GM23248 (cell line): ENCODE results near the gene ZDHHC22. TPM values are rescaled to one million over a fixed set of nuclear protein-coding genes. Genes with fewer than 3 reads are reported as not detected.

Experiments used
- DNase-seq: peaks from one replicate; pipeline ENCODE4 v3.0.0-alpha.2; 2015
- H2AFZ ChIP-seq: fragments of 200-600 bp; sonication (generic); 2 replicates; pipeline ENCODE4 v1.6.1; 2016; ENCODE audit warnings: antibody characterized with exemption
- H3F3A ChIP-seq: fragments of 200-600 bp; sonication (generic); 2 replicates; pipeline ENCODE4 v1.6.1; 2016; ENCODE audit warnings: mild to moderate bottlenecking, antibody characterized with exemption, mixed run types; ENCODE audit not compliant: insufficient read depth
- H3K27ac ChIP-seq: fragments of 200-600 bp; sonication (generic); 2 replicates; pipeline ENCODE4 v1.5.1; 2016; ENCODE audit warnings: mild to moderate bottlenecking
- H3K27me3 ChIP-seq: fragments of 200-600 bp; sonication (generic); replicated peaks from 2 replicates; pipeline ENCODE4 v1.6.1; 2016; ENCODE audit warnings: mild to moderate bottlenecking; ENCODE audit not compliant: insufficient read depth
- H3K36me3 ChIP-seq: fragments of 200-600 bp; sonication (generic); 2 replicates; pipeline ENCODE4 v1.6.1; 2016; ENCODE audit warnings: low read depth, mild to moderate bottlenecking
- H3K4me1 ChIP-seq: fragments of 200-600 bp; sonication (generic); 2 replicates; pipeline ENCODE4 v1.6.1; 2016; ENCODE audit warnings: mild to moderate bottlenecking; ENCODE audit not compliant: insufficient read depth
- H3K4me2 ChIP-seq: fragments of 200-600 bp; sonication (generic); one replicate; pipeline ENCODE4 v1.6.1; 2016; ENCODE audit warnings: mild to moderate bottlenecking; ENCODE audit not compliant: unreplicated experiment
- H3K4me3 ChIP-seq: fragments of 200-600 bp; sonication (generic); 2 replicates; pipeline ENCODE4 v1.5.1; 2016; ENCODE audit warnings: mild to moderate bottlenecking
- H3K79me2 ChIP-seq: fragments of 200-600 bp; sonication (generic); 2 replicates; pipeline ENCODE4 v1.6.1; 2016; ENCODE audit warnings: mild to moderate bottlenecking; ENCODE audit not compliant: insufficient read depth
- H3K9ac ChIP-seq: fragments of 200-600 bp; sonication (generic); 2 replicates; pipeline ENCODE4 v1.6.1; 2016; ENCODE audit warnings: mild to moderate bottlenecking
- H3K9me2 ChIP-seq: fragments of 200-600 bp; sonication (generic); 2 replicates; pipeline ENCODE4 v1.6.1; 2016; ENCODE audit warnings: mixed run types, mild to moderate bottlenecking, moderate library complexity; ENCODE audit not compliant: insufficient read depth
- H3K9me3 ChIP-seq: fragments of 200-600 bp; sonication (generic); one replicate; pipeline ENCODE4 v1.6.1; 2017; ENCODE audit warnings: low read depth
- H4K20me1 ChIP-seq: fragments of 200-600 bp; sonication (generic); 2 replicates; pipeline ENCODE4 v1.6.0; 2016; ENCODE audit not compliant: insufficient read depth
- EZH2 ChIP-seq: fragments of 200-600 bp; sonication (generic); IDR thresholded peaks from 2 replicates; pipeline ENCODE4 v1.6.1; 2018; ENCODE audit warnings: antibody characterized with exemption, mild to moderate bottlenecking; ENCODE audit not compliant: insufficient read depth, poor library complexity, severe bottlenecking
- EZH2phosphoT487 ChIP-seq: fragments of 200-600 bp; sonication (generic); IDR thresholded peaks from 2 replicates; pipeline ENCODE4 v1.6.1; 2018; ENCODE audit warnings: antibody characterized with exemption, moderate library complexity, mild to moderate bottlenecking, low read depth; ENCODE audit not compliant: insufficient read depth
- WGBS, 2 experiments: methylation state at CpG; one replicate each; pipeline ENCODE4 v1.1.6; 2015 to 2017; ENCODE audit warnings: low lambda C conversion rate in 2 of 2, low coverage in 1 of 2; ENCODE audit errors: missing lambda C conversion rate in 2 of 2; 5-methylcytosine and 5-hydroxymethylcytosine counted together
- in situ Hi-C: fragments of 300-500 bp; cut with MboI; formaldehyde crosslinking; loops from 2 replicates; pipeline ENCODE4 v1.15.0; 2020
- polyA plus RNA-seq: library from polyadenylated mRNA; unstranded; fragments of >200 nt; fragmentation: Nextera tagmentation; extraction: Ambion mirVana; gene quantifications from 2 replicates; pipeline ENCODE4 v1.2.1, GENCODE V29; 2016
- total RNA-seq: library from RNA; depleted of rRNA; stranded (reverse); fragments of >200 nt; shearing (Covaris generic); gene quantifications from 2 replicates; pipeline ENCODE4 v1.2.3, GENCODE V29; 2014

ZDHHC22 gene
- total and polyA plus RNA-seq, 2 experiments from 2014 or later, result not detected

- Histone ChIP-seq H3K36me3 (no peaks in the 10 kb centered on the region), H3K9ac (no peak overlapping the region), H3K27me3 (no peaks in the 10 kb centered on the region; the same call in 1 of the 2 replicates), H3K4me3 (no peak overlapping the region), H3K9me3 (no peaks in the 10 kb centered on the region), H3K4me1 (no peaks in the 10 kb centered on the region), H3K4me2 (no peak overlapping the region), H3K9me2 (no peaks in the 10 kb centered on the region), H4K20me1 (no peaks in the 10 kb centered on the region), H3K27ac (no peak overlapping the region), H3F3A (no peaks in the 10 kb centered on the region), H3K79me2 (no peaks in the 10 kb centered on the region), H2AFZ (no peak overlapping the region)
- in situ Hi-C loops, result loop anchor here (25.0 kb wide), 1 partner anchor 374 kb away; no protein-coding TSS in a partner anchor
- peak; percentile 47 for DNase-seq
- whole genome bisulfite sequencing, 2 experiments, result 91 to 96% methylated on average over 3 of the region's 3 CpGs
- TF ChIP-seq EZH2 (no peak), EZH2phosphoT487 (no peak)
These were observed 55.4 kb downstream of the ZDHHC22 start for GRCh38 chr14:77086017-77086727.

GRCh38 chr14:77085538-77085937 lies 56.1 kb downstream of the ZDHHC22 start:
- TF ChIP-seq EZH2phosphoT487 (no peak), EZH2 (no peak)
- Histone ChIP-seq H3K79me2 (no peaks in the 10 kb centered on the region), H3K36me3 (no peaks in the 10 kb centered on the region), H3K9me2 (no peaks in the 10 kb centered on the region), H4K20me1 (no peaks in the 10 kb centered on the region), H3K4me1 (no peaks in the 10 kb centered on the region), H3K9ac (no peak overlapping the region), H3K27ac (no peak overlapping the region), H3K4me2 (no peak overlapping the region), H3K9me3 (no peaks in the 10 kb centered on the region), H2AFZ (no peak overlapping the region), H3K27me3 (no peaks in the 10 kb centered on the region; the same call in 1 of the 2 replicates), H3F3A (no peaks in the 10 kb centered on the region), H3K4me3 (no peak overlapping the region)
- in situ Hi-C loops, result loop anchor here (25.0 kb wide), 1 partner anchor 373 kb away; no protein-coding TSS in a partner anchor
- no peak for DNase-seq
- 69 to 77% methylated on average over 4 of the region's 4 CpGs for WGBS, 2 experiments

- no peak for DNase-seq
- no peak for TF ChIP-seq EZH2
- TF ChIP-seq EZH2phosphoT487, result no peak
- Histone ChIP-seq H3K36me3 (no peaks in the 10 kb centered on the region), H3K79me2 (no peaks in the 10 kb centered on the region), H3K4me2 (no peak overlapping the region), H2AFZ (no peak overlapping the region), H3K4me1 (no peaks in the 10 kb centered on the region), H3F3A (no peaks in the 10 kb centered on the region), H3K27ac (no peak overlapping the region), H3K9me2 (no peaks in the 10 kb centered on the region), H3K27me3 (no peaks in the 10 kb centered on the region; the same call in 1 of the 2 replicates), H3K4me3 (no peak overlapping the region), H3K9ac (no peak overlapping the region), H3K9me3 (no peaks in the 10 kb centered on the region), H4K20me1 (no peaks in the 10 kb centered on the region)
- in situ Hi-C loops, result loop anchor here (25.0 kb wide), 1 partner anchor 373 kb away; no protein-coding TSS in a partner anchor
- WGBS, 2 experiments, result 70 to 83% methylated on average over 5 of the region's 5 CpGs
These were observed 56.6 kb downstream of the ZDHHC22 start for GRCh38 chr14:77084985-77085384.

- H3K9me3 ChIP-seq, result no peaks in the 10 kb centered on the region
- no peaks in the 10 kb centered on the region for H3K4me1 ChIP-seq
- TF ChIP-seq EZH2 (no peak), EZH2phosphoT487 (no peak)
- no peaks in the 10 kb centered on the region for H3K36me3 ChIP-seq
- in situ Hi-C loops, result loop anchor here (25.0 kb wide), 1 partner anchor 371 kb away; no protein-coding TSS in a partner anchor
- no peak overlapping the region for H3K27ac ChIP-seq
- H4K20me1 ChIP-seq, result no peaks in the 10 kb centered on the region
- no peak overlapping the region for H3K9ac ChIP-seq
- WGBS, 2 experiments, result 38 to 45% methylated on average over 3 of the region's 3 CpGs
- no peaks in the 10 kb centered on the region; the same call in 1 of the 2 replicates for H3K27me3 ChIP-seq
- DNase-seq, result no peak
- no peaks in the 10 kb centered on the region for H3K79me2 ChIP-seq
- H2AFZ ChIP-seq, result no peak overlapping the region
- no peaks in the 10 kb centered on the region for H3F3A ChIP-seq
- H3K9me2 ChIP-seq, result no peaks in the 10 kb centered on the region
- H3K4me3 ChIP-seq, result no peak overlapping the region
- H3K4me2 ChIP-seq, result no peak overlapping the region
These were observed 58.5 kb downstream of the ZDHHC22 start for GRCh38 chr14:77083082-77083481.
